Limb (tissue), 2 donors: ENCODE data around the gene FAM50B.

ENCODE experiments used
- DNase-seq, 2 donors: peaks; one replicate each; pipeline ENCODE4 v3.0.0-alpha.2; 2016; ENCODE audit errors: extremely low spot score in 2 of 2

FAM50B gene

GRCh38 chr6:3848925-3849605, at the start of gene FAM50B:
Gene FAM50B, plus strand, starts transcription at chr6:3849373. Its CDS starts 439 bp downstream, at chr6:3849812.
- DNase-seq, result peak; percentile 87 to 98

- no peak for DNase-seq
These were observed 49.5 kb upstream of the FAM50B start for GRCh38 chr6:3799719-3800118.

GRCh38 chr6:3800850-3801591, 48.2 kb upstream of the FAM50B start:
- no peak for DNase-seq

GRCh38 chr6:3801960-3802359, 47.2 kb upstream of the FAM50B start:
- DNase-seq, result no peak

GRCh38 chr6:3803627-3804468, 45.3 kb upstream of the FAM50B start:
- DNase-seq, result peak in 1 of 2 donors; percentile 75

DNA sequence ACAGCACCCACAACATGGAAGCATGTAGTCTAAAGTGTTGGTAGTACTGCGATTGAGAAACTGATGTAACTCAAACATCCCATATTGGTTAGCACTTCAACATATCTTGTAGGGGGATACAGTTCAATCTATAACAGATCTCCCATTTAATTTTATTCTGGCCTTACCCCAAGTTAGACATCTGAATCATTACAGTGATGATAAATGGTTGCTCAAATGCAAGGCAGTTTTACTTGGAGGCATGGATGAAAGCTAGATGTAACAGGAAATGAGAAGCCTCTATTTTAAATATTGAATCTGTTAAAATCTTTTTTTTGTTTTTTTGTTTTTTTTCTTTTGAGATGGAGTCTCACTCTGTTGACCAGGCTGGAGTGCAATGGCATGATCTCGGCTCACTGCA, 44.2 kb upstream of the FAM50B start:
- DNase-seq, result no peak

GRCh38 chr6:3805448-3806123, 43.6 kb upstream of the FAM50B start:
- no peak for DNase-seq

- DNase-seq, result no peak
These were observed 42.8 kb upstream of the FAM50B start for GRCh38 chr6:3806169-3806922.

GRCh38 chr6:3808199-3808598, 41.0 kb upstream of the FAM50B start:
- no peak for DNase-seq

DNA sequence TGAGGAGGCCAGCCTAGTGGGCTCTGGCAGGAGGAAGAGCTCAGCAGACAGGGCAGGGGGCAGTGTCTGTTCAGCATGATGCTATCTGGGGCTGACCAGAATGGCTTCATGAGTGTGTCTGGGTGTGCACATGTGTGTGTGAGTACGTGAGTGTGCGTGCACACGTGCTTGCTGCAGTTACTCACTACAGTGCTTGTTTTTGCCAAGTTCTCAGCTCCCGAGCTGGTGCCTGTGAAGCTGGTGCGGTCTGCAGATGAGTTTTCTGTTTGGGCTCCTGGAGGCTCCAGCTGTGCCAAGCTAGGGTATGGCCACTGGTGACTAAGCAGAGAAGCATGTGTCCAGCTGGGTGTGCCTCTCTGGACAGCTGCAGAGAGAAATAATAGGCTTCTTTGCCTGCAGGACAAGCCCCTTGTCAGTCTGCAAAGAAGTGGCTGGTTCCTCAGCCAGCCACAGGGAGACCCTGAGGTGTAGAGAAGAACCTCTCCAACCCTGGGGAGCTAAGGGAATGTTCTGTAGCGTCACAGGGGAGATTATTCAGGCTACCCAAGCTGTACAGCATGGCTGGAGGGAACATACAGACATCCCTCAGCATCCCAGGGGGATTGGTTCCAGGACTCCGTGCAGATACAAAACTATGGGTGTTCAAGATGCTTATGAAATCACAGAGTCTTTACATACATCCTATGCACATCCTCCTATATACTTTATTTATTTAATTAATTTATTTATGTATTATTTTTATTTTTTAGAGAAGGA, 40.2 kb upstream of the FAM50B start:
- peak in 1 of 2 donors; percentile 43 for DNase-seq

DNA sequence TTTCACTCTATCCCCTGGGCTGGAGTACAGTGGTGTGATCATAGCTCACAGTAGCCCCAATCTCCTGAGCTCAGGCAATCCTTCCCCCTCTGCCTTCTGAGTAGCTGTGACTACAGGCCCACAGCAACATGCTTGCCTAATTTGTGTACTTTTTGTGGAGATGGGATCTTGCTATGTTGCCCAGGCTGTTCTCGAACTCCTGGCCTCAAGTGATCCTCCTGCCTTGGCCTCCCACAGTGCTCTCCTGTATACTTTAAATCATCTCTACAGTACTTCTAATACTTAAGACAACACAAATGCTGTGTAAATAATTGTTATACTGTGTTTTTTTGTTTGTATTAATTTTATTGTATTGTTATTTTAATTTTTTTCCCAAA, 39.7 kb upstream of the FAM50B start:
- DNase-seq, result no peak

- no peak for DNase-seq
These were observed 39.2 kb upstream of the FAM50B start for GRCh38 chr6:3809982-3810381.

DNA sequence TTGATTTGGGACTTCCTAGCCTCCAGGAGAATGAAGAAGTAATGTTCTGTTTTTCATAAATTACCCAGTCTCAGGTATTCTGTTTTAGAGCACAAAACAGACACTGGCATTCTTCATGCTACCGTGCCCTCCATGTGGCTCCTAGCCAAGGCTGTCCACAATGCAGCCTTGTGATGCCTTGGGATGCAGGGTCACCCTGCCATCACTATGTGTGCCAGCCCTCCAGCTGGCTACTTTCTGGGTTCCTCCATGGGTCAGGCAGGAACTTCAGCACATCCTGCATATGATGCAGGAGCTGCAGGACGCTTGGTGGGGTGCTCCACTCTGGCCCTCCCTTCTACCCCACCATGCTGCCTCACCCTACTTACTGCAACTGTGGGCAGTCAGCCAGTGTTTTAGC, 38.0 kb upstream of the FAM50B start:
- no peak for DNase-seq

DNA sequence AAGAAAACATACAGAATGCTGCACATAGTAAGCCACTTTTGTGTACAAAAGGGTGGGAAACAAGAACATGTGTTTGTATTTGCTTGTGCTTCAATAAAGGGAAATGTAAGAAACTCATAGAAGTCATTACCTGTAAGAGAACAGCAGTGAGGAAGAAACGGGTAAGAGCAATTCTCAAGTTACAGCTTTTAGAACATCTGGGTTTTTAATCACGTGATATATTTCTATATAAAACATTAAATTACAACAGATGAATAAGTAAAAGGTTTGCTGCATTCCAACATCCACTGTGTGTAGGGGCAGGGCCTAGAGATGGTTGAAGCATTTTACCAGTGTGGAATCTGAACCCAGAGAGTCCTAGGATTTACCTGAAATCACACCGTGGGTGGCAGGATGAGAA, 36.6 kb upstream of the FAM50B start:
- DNase-seq, result no peak

DNA sequence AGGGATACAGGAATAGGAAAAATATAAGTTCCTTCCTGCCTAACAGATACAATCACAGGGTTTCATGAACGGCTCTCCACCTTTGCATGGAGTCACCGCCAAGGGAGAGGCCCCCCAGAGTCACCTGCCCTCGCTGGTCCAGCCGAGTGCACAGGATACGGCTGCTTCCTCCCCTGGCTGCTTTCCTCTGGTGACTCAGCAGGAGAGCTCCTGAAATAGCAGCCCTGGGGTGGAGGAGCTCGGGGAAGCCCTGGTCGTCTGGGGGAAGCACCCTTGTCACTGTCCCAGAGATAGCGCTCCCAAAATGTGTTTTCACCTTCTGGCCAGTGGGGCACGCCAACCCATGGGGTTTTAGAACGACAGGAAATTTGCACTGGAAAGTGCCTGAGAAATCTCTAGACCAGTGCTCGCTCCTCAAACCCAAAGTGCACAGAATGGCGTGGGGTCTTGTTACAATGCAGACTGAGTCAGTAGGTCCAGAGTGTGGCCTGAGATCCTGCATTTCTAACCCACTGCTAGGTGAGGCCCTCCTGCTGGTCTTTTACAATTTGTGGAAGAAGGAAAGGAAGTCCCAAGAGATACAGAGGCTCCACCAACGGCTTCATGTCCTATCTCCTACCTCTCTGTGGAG, 35.9 kb upstream of the FAM50B start:
- no peak for DNase-seq

DNA sequence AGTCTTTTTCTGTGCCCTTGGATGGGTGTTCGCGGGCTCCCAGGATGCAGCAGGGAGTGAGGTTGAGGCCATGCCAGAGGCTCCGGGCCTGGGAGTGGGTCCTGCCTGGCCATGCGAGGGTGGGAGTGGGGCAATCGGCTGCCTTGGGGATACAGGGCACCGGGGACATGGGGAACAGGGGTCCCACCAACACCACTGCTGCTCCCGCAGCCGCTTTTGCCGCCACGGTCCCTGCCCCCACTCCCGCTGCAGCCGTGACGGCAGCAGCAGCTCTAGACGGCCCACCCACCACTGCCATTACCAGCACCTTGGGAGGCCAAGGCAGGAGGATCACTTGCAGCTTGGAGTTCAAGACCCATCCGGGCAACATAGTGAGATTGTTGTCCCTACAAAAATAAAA, 35.3 kb upstream of the FAM50B start:
- DNase-seq, result no peak

- DNase-seq, result no peak
These were observed 34.6 kb upstream of the FAM50B start for GRCh38 chr6:3814539-3814938.

DNA sequence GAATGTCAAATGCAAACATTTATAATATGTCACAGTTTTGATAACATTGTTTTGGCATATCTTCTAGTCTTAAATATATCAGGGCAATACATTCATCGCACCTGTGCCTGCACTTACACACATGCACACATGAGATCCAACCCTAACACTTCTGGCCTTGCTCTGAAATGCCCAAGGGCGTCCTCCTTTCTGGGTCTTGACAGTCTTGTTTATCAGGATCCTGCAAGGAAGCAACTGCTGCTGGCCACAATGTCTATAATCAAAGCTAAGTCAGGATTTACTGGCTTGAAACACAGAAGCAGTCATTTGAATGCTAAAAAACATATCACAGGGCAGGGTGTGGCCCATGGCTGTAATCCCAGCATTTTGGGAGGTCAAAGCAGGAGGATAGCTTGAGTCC, 32.9 kb upstream of the FAM50B start:
- DNase-seq, result no peak

GRCh38 chr6:3819161-3820110, 29.7 kb upstream of the FAM50B start:
- DNase-seq, result no peak
